GM23338 (cell line): ENCODE measurements around the gene ERO1B. TPM values are rescaled to one million over a fixed set of nuclear protein-coding genes. Genes with fewer than 3 reads are reported as not detected.

Source experiments
- ATAC-seq: fragments of 200-7000 bp; cut with Tn5 transposase; 3 replicates; pipeline ENCODE4 v1.9.1; 2020
- DNase-seq: peaks from one replicate; pipeline ENCODE4 v3.0.0-alpha.2; 2015; ENCODE audit warnings: low spot score
- H2AFZ ChIP-seq: fragments of 200-600 bp; sonication (generic); 2 replicates; pipeline ENCODE4 v1.8.0; 2016; ENCODE audit warnings: antibody characterized with exemption, mild to moderate bottlenecking, moderate library complexity
- H3F3A ChIP-seq: fragments of 200-600 bp; sonication (generic); replicated peaks from 2 replicates; pipeline ENCODE4 v1.8.0; 2017; ENCODE audit warnings: antibody characterized with exemption, mixed run types, low read depth
- H3K27ac ChIP-seq: fragments of 200-600 bp; sonication (generic); 2 replicates; pipeline ENCODE4 v1.6.1; 2016; ENCODE audit warnings: low read depth
- H3K27me3 ChIP-seq: fragments of 200-600 bp; sonication (generic); 2 replicates; pipeline ENCODE4 v1.8.0; 2016; ENCODE audit warnings: mild to moderate bottlenecking, mixed run types, moderate library complexity; ENCODE audit not compliant: insufficient read depth
- H3K36me3 ChIP-seq: fragments of 200-600 bp; sonication (generic); 2 replicates; pipeline ENCODE4 v1.8.0; 2016; ENCODE audit warnings: mild to moderate bottlenecking; ENCODE audit not compliant: insufficient read depth
- H3K4me1 ChIP-seq: fragments of 200-600 bp; sonication (generic); 2 replicates; pipeline ENCODE4 v1.8.0; 2016; ENCODE audit warnings: mild to moderate bottlenecking, moderate library complexity; ENCODE audit not compliant: insufficient read depth
- H3K4me2 ChIP-seq: fragments of 200-600 bp; sonication (generic); 2 replicates; pipeline ENCODE4 v1.7.1; 2017; ENCODE audit warnings: mixed run types
- H3K4me3 ChIP-seq: fragments of 200-600 bp; sonication (generic); 2 replicates; pipeline ENCODE4 v1.6.1; 2016; ENCODE audit warnings: mixed run types
- H3K79me2 ChIP-seq: fragments of 200-600 bp; sonication (generic); replicated peaks from 2 replicates; pipeline ENCODE4 v1.8.0; 2017; ENCODE audit warnings: mild to moderate bottlenecking; ENCODE audit not compliant: insufficient read depth
- H3K9me2 ChIP-seq: fragments of 200-600 bp; sonication (generic); 2 replicates; pipeline ENCODE4 v1.8.0; 2017; ENCODE audit not compliant: insufficient read depth
- H4K20me1 ChIP-seq: fragments of 200-600 bp; sonication (generic); replicated peaks from 2 replicates; pipeline ENCODE4 v1.8.0; 2017; ENCODE audit warnings: mild to moderate bottlenecking; ENCODE audit not compliant: insufficient read depth
- H3K27ac Mint-ChIP-seq: 2 replicates; pipeline ENCODE4 v1.8.0; 2020; ENCODE audit warnings: inconsistent platforms, mild to moderate bottlenecking, moderate library complexity, mixed read lengths
- H3K27me3 Mint-ChIP-seq: 3 replicates; pipeline ENCODE4 v1.8.0; 2022; ENCODE audit warnings: low read depth, mild to moderate bottlenecking, moderate library complexity, mixed read lengths, inconsistent platforms; ENCODE audit not compliant: insufficient read depth, poor library complexity
- H3K36me3 Mint-ChIP-seq: 3 replicates; pipeline ENCODE4 v1.8.0; 2021; ENCODE audit warnings: low read depth, mild to moderate bottlenecking, inconsistent platforms, moderate library complexity, mixed read lengths
- H3K4me1 Mint-ChIP-seq: 3 replicates; pipeline ENCODE4 v1.8.0; 2020; ENCODE audit warnings: mild to moderate bottlenecking, inconsistent platforms, mixed read lengths
- H3K4me3 Mint-ChIP-seq: 3 replicates; pipeline ENCODE4 v1.8.0; 2021; ENCODE audit warnings: moderate library complexity, mild to moderate bottlenecking, inconsistent platforms, mixed read lengths
- H3K9me3 Mint-ChIP-seq: 3 replicates; pipeline ENCODE4 v1.8.0; 2020; ENCODE audit warnings: moderate library complexity, mild to moderate bottlenecking, inconsistent platforms, mixed read lengths
- CREB1 ChIP-seq: fragments of 250-450 bp; sonication (Bioruptor Pico); IDR thresholded peaks from 2 replicates; pipeline ENCODE4 v1.5.0; 2020; ENCODE audit warnings: low read depth, mild to moderate bottlenecking, moderate library complexity
- CTCF ChIP-seq, 2 experiments: fragments of 200-600 bp in 1 of 2; sonication (generic) in 1 of 2; conservative IDR thresholded peaks; 2 replicates each; pipeline versions ENCODE4 v1.5.1 to v1.6.1; 2016 to 2017; ENCODE audit warnings: antibody characterized with exemption in 2 of 2, low read depth in 2 of 2, mild to moderate bottlenecking in 2 of 2, moderate library complexity in 1 of 2
- ETS1 ChIP-seq: IDR thresholded peaks from 2 replicates; pipeline ENCODE4 v1.6.1; 2016; ENCODE audit warnings: antibody characterized with exemption
- EZH2 ChIP-seq: fragments of 200-600 bp; sonication (generic); IDR thresholded peaks from one replicate; pipeline ENCODE4 v1.8.0; 2017; ENCODE audit warnings: antibody characterized with exemption, mild to moderate bottlenecking, low read depth; ENCODE audit not compliant: unreplicated experiment
- EZH2phosphoT487 ChIP-seq: fragments of 200-600 bp; sonication (generic); IDR thresholded peaks from one replicate; pipeline ENCODE4 v1.8.1; 2018; ENCODE audit warnings: antibody characterized with exemption; ENCODE audit not compliant: unreplicated experiment
- JUNB ChIP-seq: IDR thresholded peaks from one replicate; pipeline ENCODE4 v1.6.1; 2016; ENCODE audit warnings: antibody characterized with exemption; ENCODE audit not compliant: unreplicated experiment
- NANOG ChIP-seq: IDR thresholded peaks from 2 replicates; pipeline ENCODE4 v1.6.1; 2016; ENCODE audit warnings: antibody characterized with exemption, borderline replicate concordance
- POLR2AphosphoS5 ChIP-seq: IDR thresholded peaks from 2 replicates; pipeline ENCODE4 v1.6.1; 2016; ENCODE audit warnings: antibody characterized with exemption, low read depth
- REST ChIP-seq: IDR thresholded peaks from one replicate; pipeline ENCODE4 v1.6.1; 2018; ENCODE audit warnings: antibody characterized with exemption; ENCODE audit not compliant: unreplicated experiment
- STAT1 ChIP-seq: IDR thresholded peaks from one replicate; pipeline ENCODE4 v1.6.1; 2016; ENCODE audit warnings: antibody characterized with exemption; ENCODE audit not compliant: unreplicated experiment
- ZNF114 ChIP-seq: fragments of 250-450 bp; sonication (Bioruptor Pico); IDR thresholded peaks from 2 replicates; pipeline ENCODE4 v1.5.0; 2020; ENCODE audit warnings: mild to moderate bottlenecking, moderate library complexity
- ZNF331 ChIP-seq: fragments of 250-450 bp; sonication (Bioruptor Pico); IDR thresholded peaks from 2 replicates; pipeline ENCODE4 v1.5.0; 2020; ENCODE audit warnings: low read depth, mild to moderate bottlenecking, moderate library complexity
- ZNF462 ChIP-seq: fragments of 250-450 bp; sonication (Bioruptor Pico); IDR thresholded peaks from 2 replicates; pipeline ENCODE4 v1.5.0; 2020; ENCODE audit warnings: mild to moderate bottlenecking, moderate library complexity
- polyA plus RNA-seq: library from polyadenylated mRNA; unstranded; fragments of >200 nt; fragmentation: Nextera tagmentation; extraction: Ambion mirVana; gene quantifications from 2 replicates; pipeline ENCODE4 v1.2.1, GENCODE V29; 2016
- total RNA-seq: library from RNA; depleted of rRNA; stranded (reverse); fragments of >200 nt; shearing (Covaris generic); gene quantifications from 2 replicates; pipeline ENCODE4 v1.2.3, GENCODE V29; 2014

ERO1B gene
- total and polyA plus RNA-seq, 2 experiments from 2014 or later = 2.4 to 3.6 TPM

GRCh38 chr1:236239092-236239585 is 42.6 kb downstream of the ERO1B start:
- H3K27ac ChIP-seq = no peak overlapping the region
- H3K79me2 ChIP-seq = no peaks in the 10 kb centered on the region
- no peaks in the 10 kb centered on the region for H3K9me3 Mint-ChIP-seq
- H3K27ac Mint-ChIP-seq = no peak overlapping the region
- no peak overlapping the region for H3K4me2 ChIP-seq
- ATAC-seq (no peak), DNase-seq (no peak)
- no peaks in the 10 kb centered on the region for H3K9me2 ChIP-seq
- TF ChIP-seq POLR2AphosphoS5 (no peak), EZH2phosphoT487 (no peak), JUNB (no peak), STAT1 (no peak), REST (no peak), CTCF (conservative IDR thresholded peaks at IDR 0.05; ENCODE audit: low read depth in 2 of 2) (no peak), ZNF462 (no peak), ZNF114 (no peak), ZNF331 (CRISPR knock-in tag) (no peak), CREB1 (CRISPR knock-in tag) (no peak), EZH2 (no peak), ETS1 (no peak), NANOG (no peak)
- H3K27me3 Mint-ChIP-seq = no peaks in the 10 kb centered on the region
- H3K4me3 ChIP-seq = no peak overlapping the region
- H2AFZ ChIP-seq = no peak overlapping the region
- H3F3A ChIP-seq = no peaks in the 10 kb centered on the region
- no peak overlapping the region for H3K4me3 Mint-ChIP-seq
- H3K4me1 ChIP-seq = no peaks in the 10 kb centered on the region
- H4K20me1 ChIP-seq = no peaks in the 10 kb centered on the region
- H3K27me3 ChIP-seq = no peaks in the 10 kb centered on the region
- no peaks in the 10 kb centered on the region for H3K36me3 Mint-ChIP-seq
- no peaks in the 10 kb centered on the region for H3K36me3 ChIP-seq
- no peaks in the 10 kb centered on the region for H3K4me1 Mint-ChIP-seq
